Activated effector memory CD4-positive, alpha-beta T cell treated with anti-CD3 and anti-CD28 coated beads, Interleukin-2, amount 50 U/mL, for 16 hours (primary cell): ENCODE data around the gene LRRN1.

Experiments used
- DNase-seq: peaks from one replicate; pipeline ENCODE4 v3.0.0-alpha.2; 2020

Gene LRRN1

DNA sequence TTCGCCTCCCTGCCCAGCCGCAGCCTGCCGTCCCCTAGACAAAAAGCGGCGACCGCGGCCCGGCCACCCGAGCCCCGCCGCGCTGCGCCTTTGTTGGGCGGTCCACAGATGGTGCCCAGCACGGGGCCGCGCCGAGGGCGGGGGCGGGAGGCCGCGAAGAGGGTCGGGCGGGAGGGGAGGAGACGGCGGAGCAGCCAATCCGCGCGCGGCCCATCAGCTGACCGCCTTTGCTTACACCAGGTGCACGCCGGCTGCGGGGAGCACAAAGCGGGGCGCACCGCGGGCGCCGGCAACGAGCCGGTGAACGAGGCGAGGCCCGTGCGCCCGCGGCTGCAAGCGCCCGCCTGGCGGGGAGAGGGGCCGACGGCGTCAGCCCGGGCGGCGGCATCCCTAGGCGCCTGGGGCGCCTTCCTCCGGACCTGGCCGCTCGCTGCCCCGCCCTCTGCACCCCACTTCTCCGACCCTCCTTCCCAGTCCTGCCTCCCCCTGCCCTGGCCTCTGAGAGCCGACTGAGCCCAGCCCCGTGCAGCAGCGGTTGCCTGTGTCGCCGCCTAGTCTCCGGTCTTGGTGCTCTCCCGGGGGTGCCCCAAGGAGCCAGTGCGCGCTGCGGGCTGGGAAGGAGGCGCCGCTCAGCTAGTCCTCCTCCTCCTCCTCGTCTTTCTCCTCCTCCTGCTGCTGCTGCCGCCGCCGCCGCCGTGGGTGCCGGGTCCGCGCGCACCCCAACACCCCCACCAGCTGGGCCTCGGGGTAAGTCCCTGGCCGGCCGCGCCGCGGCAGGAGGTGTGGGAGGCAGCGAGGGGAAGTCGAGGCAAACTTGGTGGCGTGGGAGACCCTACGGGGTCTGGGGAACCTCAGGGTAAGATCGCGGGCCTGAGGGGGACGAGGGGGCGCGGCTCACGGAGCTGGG is at the start of gene LRRN1:
Gene LRRN1 (plus strand): TSS at position 259 of the 907 bp plus-strand sequence. CDS start 45,211 bp downstream, outside the sequence.
- no peak for DNase-seq

DNA sequence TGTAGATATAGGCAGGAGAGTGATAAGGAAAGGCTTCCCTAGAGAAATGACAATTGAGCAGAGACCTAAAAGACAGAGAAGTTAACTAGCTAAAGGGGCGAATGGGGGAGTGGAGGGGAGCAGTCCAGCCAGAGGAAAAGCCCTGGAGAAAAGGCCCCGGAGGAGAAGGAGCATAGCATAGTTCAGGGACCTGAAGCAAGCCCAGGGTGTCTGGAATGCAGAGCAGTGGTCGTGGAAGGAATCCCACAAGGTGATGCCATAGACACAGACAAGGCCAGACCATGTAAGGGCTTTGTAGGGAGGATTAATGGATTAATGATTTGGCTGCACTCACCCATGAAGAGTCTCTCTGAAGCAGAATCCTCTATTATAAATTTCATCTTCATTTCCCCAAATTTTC is 45.8 kb upstream of the LRRN1 start:
- DNase-seq = no peak

DNA sequence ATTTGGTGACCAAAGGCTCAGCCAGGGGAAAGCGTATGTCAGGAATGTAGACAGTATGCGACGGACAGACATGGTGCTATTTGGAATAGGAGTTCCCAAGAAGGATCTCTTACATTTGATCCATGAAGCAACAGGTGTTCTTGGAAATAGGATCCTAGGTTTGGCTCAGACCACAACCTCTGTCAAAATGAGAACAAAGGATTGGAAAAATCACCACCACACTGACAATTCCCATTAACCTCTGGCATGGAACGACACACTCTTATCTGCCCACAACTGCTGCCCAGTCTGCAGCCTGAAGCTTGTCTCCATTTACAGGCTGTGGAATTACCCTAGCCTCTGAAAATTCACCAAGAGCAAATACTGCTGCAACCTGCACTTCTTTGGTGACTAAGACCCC is 33.6 kb upstream of the LRRN1 start:
- DNase-seq = no peak

DNA sequence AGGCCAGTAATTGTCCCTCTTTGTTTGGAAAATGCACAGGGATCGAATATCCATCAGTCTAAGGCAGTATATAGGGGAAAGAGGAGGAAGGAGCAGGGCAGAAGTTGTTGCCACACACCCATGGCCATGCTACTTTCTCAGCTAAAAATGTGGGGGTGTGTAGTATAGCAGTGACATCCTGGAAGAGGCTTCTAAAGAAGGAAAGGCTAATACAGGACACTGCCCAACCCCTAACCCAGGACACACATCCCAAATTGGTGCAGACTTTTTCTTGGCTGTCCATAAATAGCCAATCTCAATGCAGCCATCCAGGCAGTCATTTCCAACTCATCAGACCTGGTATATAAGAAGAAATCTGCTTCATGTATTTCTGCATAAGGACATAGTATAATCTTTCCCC is 33.1 kb upstream of the LRRN1 start:
- no peak for DNase-seq

DNA sequence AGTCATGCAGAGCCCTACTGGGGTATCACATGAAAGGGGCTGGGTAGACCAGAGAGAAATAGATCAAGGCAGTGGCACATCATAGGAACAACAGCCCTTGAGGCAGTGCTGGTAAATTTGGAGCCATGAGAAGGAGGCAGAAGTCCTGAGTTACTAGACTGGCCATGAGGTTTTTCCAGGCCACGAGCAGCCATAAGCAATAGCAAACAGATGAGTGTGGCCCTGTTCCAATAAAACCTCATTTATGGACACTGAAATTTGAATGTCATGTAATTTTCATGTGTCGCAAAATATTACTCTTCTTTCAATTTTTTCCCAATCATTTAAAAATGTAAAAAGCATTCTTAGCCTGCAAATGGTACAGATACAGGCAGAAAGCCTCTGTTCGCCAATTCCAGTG is 28.1 kb upstream of the LRRN1 start:
- DNase-seq = no peak

DNA sequence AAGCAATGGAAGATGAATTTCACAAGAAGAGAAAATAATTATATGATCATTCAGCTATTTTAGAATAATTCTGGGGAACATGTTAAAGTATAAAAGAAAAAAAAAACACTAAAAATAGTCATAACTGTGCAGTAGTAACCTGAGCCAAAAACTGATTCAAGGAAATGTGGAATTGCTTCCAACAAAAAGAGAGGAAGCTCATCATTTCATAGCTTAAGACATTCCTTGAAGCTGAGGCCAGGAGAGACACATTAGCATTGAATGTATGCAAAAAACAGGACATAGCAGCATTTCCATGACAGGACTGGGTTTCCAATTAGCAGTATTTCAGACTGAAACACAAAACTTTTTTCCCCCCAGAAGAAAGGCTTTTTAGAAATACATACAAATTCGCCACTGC is 27.7 kb upstream of the LRRN1 start:
- no peak for DNase-seq

DNA sequence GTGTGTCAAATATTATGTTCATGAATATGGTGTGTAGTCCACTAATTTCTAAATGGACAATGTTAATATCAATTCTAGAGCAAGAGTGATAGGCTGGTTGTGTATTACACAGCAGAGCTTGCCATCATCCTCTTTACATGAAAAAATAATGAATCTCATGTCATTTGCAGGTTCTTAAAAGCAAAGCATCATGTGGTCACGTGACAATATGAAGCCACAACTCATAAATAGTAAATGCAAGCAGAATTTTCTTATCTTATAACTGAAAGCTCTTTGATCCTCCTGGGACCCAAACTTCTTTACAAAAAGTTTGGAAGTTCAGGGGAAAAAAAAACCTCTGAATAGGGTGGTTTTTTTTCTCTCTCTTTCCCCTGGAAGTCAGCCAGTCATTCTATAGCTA is 26.9 kb upstream of the LRRN1 start:
- DNase-seq = no peak

DNA sequence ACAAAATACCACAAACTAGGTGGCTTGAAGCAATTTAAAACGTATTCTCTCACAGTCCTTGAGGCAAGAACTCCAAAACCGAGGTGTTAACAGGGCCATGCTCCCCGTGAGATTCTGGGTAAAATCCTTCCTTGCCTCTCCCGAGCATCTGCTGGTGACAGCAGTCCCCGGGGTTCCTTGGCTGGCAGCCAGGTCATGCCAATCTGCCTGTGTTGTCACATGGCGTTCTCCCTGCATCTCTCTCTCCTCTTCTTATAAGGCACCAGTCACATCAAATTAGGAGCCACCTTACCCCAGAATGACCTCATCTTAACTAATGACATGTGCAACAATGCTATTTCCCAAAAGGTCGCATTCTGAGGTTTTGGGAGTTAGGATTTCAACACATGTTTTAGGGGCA is 26.3 kb upstream of the LRRN1 start:
- DNase-seq = no peak

DNA sequence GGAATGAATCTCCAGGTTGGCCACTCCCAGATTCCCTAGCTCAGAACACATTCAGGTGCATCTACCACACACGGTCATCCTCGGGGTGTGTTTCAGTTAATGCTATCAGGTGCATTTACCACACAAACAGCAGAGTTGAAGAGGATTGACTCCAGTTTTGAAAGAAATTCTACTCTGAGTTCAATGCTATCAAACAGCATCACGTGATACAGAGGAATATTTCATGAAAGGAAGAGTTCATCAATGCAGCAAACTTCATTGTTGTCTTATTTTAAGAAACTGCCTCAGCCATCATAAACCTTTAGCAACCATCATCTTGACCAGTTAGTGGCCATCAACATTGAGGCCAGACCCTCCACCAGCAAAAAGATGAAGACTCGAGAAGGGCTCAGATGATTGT is 22.6 kb upstream of the LRRN1 start:
- DNase-seq = no peak

DNA sequence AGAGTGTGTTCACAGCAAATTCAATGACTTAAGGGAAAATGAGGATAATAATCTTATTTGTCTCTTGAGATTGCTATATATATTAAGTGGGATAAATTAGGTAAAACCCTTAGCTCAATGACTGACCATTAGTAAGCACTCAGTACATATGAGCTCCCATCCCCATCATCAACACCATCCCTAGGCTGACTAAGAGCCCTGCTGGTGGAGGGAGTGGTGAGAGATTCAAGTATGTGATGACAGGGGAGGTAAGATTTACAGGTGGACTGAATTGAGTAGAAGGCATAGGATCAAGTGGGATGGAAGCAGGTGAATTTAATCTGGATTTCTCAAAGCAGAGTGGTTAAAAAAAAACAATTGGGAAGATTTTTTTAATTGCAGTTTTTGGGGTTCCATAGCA is 21.0 kb upstream of the LRRN1 start:
- no peak for DNase-seq

DNA sequence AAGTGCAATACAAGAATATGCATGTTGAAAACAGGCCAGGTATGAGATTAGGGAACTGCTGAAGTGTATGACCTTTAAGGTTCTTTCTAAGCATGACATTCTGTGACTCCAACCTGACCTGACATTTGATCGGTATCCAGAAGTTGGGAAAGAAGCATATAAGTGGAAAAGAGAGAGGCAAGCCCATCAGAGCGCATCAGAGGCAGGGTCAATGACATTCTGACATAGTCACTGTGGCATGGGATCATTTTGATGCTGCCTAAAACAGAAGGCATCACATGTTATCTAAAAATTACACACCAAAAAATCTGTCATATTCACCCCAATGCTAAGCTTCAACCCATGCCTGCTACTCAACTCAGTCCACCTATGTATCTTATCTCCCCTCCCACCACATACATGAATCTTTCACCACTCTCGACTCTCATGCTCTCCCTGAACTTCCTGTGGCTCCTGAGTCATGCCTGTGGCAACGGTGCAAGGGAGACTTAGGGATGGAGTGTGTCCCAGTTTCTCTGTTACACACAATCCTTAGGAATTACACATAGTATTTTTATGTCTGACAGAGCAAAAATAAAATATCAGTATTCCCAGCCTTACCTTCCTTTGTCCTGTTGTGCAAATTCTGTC is 20.5 kb upstream of the LRRN1 start:
- no peak for DNase-seq

DNA sequence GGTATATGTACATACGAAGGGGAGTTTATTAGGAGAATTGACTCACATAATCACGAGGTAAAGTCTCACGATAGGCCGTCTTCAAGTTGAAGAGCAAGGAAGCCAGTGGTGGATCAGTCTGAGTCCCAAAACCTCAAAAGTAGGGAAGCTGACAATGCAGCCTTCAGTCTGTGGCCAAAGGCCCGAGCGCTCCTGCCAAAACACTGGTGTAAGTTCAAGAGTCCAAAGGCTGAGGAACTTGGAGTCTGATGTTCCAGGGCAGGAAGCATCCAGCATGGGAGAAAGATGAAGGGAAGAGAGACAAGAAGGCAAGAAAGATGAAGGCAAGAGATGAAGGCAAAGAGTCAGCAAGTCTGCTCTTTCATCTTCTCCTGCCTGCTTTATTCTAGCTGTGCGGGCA is 16.8 kb upstream of the LRRN1 start:
- DNase-seq = no peak

DNA sequence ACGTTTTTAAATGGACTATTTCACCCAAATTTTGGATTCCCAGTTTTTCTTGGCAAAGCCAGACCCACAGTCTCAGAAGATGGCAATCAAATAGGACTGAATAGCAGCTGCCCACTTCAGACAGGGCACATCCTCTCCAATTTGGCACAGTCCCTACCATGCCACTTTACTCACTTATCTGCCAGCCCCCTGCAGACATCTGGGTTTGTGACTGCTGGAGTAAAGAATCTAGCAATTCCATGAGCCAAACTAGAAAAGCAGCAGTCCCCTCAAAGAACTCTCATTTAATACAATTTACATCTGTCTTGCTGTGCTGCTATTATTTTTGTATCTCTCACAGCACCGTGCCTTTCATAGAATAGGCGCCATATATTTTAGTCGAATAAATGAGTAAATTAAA is 16.0 kb upstream of the LRRN1 start:
- no peak for DNase-seq

DNA sequence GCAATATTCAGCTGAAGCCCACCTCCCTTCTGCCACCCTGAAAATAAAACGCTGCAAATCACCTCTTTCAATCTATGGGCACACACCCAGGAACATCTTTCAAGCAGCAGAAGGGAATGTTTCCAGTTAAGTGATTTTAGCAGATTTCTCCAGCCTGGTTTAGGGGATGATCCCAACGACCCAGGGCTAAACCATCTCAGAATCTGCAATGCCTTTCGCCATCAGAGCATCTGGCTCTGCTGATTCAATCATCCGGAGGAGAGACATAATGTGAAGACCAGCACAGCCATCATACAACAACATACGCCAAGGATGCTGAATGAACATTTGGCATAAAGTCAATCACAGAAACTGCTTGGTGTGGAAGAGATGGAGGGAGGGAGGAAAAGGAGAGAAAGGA is 15.5 kb upstream of the LRRN1 start:
- no peak for DNase-seq

DNA sequence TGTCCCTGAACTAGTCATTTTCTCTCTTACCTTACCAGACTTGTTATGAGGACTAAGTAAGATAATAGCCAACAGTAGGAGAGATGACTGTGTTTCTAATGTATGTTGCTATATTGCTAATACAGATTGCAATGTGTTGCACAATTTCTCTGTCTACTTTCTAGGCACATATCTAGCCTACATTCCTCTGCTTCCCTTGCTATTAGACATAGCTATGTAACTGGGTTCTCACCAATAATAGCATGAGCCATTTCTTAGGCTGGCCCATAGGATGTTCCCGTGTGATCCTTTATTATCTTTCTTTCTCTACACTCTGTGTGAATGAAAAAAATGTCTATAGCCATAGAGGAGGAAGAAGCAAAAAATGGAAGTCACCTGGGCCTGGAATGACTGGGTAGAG is 6.8 kb upstream of the LRRN1 start:
- no peak for DNase-seq

DNA sequence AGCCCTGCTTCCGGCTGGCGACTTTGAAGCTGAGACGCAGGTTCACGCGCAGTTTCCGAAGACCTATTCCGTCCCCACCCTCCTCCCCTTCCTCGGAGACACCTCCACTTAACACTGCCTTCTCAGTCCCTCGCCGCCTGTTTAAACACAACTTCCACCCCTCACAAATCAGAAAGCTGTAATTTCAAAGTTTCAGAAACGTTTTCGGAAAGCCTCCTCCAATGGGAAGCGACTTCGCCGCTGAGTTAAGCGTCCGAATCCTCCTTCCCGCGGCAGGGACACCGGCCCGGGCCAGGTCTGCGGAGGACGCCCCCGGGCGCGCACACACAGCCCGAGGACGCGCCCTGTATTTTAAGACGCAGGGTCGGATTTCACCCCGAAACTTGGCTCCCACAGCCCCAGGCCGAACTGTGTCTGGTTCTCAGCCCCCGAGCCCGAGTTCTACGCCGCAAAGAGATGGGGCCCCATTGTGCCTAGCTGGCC is 559 bp upstream of the LRRN1 start:
- DNase-seq = no peak

DNA sequence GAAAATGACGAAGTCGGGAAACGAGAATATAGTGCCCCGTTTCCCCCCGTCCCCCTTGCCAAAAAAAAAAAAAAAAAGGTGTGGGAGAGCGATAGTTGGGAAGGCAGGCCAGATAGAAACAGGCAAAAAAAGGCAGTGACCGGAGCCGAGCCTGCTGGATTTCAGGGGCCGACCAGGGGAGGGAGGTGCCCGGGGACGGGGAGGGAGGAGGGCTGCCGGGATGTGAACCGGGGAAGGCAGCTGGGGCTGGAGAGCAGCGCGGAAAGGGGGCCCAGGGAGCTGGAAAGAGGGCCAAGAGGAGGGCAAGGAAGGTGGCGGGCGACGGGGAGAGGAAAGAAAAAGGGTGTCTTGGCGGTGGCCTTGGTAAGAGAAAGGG is 837 bp downstream of the LRRN1 start:
- no peak for DNase-seq

DNA sequence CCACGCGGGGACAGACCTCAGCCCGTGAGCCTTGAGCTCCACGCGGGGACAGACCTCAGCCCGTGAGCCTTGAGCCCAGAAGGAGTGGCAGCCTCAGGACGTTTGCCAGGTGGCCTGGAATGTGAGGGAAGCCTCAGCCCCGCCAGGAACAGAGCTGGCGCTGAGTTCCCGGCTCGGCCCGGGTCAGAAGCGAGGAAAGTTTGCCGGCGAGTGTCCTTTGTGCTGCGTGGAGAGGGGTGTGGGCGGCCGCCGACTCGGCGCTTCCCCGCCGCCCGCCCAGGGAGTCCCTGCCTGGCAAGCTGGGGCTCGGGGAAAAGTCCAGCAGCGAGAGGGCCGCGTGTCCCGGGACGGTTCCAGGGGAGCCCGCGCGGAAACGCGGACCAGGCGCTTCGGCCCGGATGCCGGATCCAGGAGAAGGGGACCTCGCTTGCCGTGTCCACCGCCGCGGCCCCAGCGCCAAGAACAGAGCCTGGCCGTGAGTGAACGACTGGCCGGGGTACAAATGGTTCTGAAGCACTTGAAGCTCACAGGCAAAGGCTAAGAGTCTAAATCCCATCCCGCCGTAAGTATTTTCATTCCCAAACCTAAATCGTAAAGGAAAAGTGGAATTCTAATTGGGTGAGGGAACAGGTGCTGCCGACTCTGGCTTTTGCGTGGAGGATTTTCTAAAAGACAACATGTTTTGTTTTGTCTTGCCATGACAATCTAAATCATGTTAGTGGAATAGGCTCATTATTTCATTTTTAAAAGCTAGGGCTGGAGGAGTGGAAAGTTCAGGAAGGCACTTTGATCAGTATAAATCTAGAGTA is 1.7 kb downstream of the LRRN1 start:
- DNase-seq = no peak

DNA sequence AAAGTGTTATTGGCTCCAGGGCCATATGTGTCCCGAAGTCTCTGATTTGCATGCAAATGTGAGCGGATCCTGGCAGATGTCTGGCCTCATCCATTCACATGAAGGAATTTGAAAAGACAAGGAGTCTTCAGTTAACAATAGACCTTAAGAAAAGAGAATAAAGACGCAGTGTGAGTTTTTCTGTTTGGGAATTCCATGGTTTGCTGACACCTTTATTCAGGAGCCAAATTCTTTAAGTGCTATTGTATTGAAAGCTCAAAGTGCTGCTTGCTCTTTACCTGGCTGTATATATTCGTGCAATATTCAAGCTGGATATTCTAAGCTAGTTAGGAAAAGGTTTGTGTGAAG is 2.2 kb downstream of the LRRN1 start:
- no peak for DNase-seq

DNA sequence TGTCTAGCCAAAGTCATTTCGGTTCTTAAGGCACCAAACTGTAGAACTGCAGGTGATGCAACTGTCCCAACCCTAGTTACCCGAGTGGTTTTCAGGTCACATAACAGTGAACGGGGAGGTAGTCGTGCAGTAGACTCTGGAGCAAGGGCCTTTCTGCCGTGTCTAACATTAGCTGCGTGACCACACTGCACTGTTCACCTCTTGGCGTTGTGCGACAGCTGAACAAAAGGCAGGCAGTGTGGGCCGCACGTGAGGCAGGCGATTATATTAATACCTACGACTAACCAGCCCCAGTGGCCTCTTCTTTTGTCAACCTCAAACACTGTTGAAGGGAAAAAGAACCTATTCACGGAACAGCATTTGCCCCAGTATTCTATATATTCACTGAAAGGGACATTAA is 2.8 kb downstream of the LRRN1 start:
- DNase-seq = no peak

DNA sequence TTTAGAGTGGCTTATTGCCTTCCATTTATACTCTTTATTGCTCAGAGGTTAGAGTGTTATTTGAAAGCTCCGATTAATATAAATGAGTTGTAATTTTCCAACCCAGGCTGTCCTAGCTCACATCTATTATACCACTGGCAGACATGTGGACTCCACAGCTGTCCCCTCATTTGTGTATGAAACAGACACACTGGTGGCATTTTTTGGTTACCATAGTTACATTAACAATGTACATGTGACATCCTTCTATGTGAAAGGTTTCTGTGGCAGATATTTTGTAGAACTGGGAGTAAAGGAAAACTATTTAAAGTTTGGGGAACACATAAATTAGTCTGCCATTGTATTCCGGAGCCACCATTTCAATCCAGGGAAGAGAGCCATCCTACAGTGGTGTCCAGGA is 5.3 kb downstream of the LRRN1 start:
- no peak for DNase-seq

DNA sequence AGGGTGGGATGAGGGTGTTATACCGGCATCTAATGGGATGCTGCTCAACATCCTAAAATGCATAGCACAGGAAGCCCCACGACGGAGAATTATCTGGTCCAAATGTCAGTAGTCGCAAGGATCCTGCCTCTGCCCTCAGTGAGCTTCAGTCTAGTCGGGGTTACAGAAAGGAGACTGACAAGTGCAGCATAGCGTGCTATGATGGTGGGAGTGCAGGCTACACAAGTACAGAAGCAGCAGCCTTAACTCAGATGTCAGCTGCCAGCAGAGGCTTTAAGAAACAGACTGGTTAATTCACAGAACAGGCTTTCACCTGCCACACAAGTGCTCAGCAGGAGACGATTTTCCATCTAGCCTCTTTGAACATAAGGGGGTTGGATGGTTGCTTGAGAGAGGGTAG is 6.9 kb downstream of the LRRN1 start:
- DNase-seq = no peak

DNA sequence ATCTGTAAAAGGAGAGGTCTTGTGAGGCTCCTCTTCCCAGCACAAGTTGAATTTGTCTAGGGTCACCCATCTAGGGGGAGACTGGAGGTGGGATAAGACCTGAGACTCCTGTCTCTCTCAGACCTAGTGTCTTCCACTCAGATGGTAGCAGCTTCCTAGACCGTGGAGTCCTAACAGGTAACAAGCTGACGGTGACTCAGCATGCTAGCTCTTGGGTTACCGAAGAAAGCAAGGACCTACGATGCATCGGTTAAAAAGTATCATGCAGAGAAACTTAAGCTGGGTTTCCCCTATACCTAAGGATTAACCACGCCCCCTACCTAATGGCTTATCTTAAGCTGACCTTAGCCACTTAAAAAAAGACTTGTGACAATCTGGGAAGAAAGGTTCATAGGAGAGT is 7.6 kb downstream of the LRRN1 start:
- no peak for DNase-seq

DNA sequence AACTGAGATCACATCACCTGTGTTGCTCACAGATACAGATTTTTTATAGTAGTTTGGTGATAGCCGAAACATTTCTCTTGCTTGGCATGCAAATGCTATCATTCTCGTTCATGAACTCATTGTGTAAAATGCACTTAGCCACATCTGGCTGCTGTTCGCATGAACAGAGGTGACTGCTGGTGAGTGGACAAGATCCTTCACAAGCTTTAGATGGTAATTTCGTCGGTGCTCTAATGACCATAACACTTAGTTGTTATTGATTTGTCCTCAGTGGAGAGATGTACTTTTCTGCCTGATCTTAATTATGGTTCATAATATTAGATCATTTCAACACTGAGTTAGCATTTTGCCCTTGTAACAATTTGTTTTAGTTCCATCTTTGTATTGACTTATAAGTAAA is 13.8 kb downstream of the LRRN1 start:
- DNase-seq = no peak
